ENCODE measurements around the gene HMGCS1.

Gene HMGCS1

DNA sequence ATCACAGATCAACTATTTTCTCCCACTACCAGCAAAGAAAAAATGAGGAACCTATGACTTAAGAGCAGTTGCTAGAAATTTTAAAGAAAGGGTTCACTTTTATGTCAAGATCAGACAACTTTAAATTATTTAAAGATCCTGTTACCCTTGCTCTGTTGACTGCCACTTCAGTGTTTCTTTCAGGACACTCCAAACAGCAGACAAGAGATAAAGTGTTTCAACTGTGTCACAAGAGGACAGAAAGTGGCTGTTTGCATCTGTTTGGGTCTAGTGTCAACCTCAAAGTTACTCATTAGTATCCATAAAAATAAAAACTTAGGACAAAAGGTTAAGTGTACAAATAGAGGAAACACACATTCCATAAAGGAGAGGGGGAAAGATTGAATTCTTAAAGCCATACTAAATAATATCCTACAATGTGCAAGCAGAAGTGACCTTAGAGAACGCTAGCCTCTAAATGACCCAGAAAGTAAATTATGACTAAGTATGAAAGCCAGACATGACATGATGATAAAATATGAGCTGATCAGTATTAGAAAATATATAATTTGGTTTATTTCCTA lies 24.9 kb downstream of the HMGCS1 start:
- CTCF ChIA-PET, result no interaction called here
- POLR2A ChIA-PET, result no interaction called here
- no peak for DNase-seq (ENCODE audit: extremely low spot score)
- TF ChIP-seq NFRKB (IDR thresholded peaks at IDR 0.05) (no peak), SP1 (IDR thresholded peaks at IDR 0.05) (no peak), CTBP1 (IDR thresholded peaks at IDR 0.05; ENCODE audit: borderline replicate concordance) (no peak), ARNT (IDR thresholded peaks at IDR 0.05) (no peak), ELF4 (IDR thresholded peaks at IDR 0.05) (no peak), SUZ12 (IDR thresholded peaks at IDR 0.05) (no peak)

DNA sequence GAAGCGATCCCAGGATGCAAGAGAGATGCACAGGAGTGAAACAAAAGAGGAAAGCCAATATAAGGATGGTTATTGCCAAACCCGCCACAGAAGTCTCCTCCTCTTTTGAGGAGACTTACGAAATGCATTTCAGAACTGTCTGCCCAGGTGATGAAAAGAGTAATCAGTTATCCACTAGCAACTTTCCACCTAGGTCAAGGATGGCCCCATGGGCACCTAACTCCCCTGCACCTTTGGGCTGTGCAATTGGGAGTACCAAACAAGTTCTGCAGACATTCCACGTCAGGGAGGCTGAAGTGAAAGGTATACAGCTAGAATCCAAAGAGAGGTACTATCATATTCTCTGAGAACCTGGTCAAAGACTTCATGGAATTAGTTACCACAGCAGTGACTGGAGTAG lies 25.7 kb downstream of the HMGCS1 start:
- POLR2A ChIA-PET, result no interaction called here
- TF ChIP-seq FOXM1 (IDR thresholded peaks at IDR 0.05; ENCODE audit: borderline replicate concordance), result no peak
- no peak for TF ChIP-seq ZNF384 (IDR thresholded peaks at IDR 0.05)
- no peak for TF ChIP-seq LEF1 (IDR thresholded peaks at IDR 0.05; ENCODE audit: borderline replicate concordance)
- TF ChIP-seq ARNT (IDR thresholded peaks at IDR 0.05), result no peak
- no peak for TF ChIP-seq BHLHE40 (IDR thresholded peaks at IDR 0.05; ENCODE audit: borderline replicate concordance)
- no peak for TF ChIP-seq HDGF (IDR thresholded peaks at IDR 0.05; ENCODE audit: borderline replicate concordance)
- TF ChIP-seq, protein P1, sequence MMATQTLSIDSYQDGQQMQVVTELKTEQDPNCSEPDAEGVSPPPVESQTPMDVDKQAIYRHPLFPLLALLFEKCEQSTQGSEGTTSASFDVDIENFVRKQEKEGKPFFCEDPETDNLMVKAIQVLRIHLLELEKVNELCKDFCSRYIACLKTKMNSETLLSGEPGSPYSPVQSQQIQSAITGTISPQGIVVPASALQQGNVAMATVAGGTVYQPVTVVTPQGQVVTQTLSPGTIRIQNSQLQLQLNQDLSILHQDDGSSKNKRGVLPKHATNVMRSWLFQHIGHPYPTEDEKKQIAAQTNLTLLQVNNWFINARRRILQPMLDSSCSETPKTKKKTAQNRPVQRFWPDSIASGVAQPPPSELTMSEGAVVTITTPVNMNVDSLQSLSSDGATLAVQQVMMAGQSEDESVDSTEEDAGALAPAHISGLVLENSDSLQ (IDR thresholded peaks at IDR 0.05), result no peak
- TF ChIP-seq NFRKB (IDR thresholded peaks at IDR 0.05), result no peak
- no peak for TF ChIP-seq L3MBTL2 (conservative IDR thresholded peaks at IDR 0.05)
- TF ChIP-seq FOXK2 (IDR thresholded peaks at IDR 0.05), result no peak
- TF ChIP-seq TARDBP (IDR thresholded peaks at IDR 0.05), result no peak
- TF ChIP-seq ELF4 (IDR thresholded peaks at IDR 0.05), result no peak
- TF ChIP-seq SUZ12 (IDR thresholded peaks at IDR 0.05), result no peak
- TF ChIP-seq FOXA1 (IDR thresholded peaks at IDR 0.05), result no peak
- no peak for TF ChIP-seq SP1 (IDR thresholded peaks at IDR 0.05)
- no peak for TF ChIP-seq CTBP1 (IDR thresholded peaks at IDR 0.05; ENCODE audit: borderline replicate concordance)
- no peak for DNase-seq (ENCODE audit: extremely low spot score)
- CTCF ChIA-PET, result no interaction called here

DNA sequence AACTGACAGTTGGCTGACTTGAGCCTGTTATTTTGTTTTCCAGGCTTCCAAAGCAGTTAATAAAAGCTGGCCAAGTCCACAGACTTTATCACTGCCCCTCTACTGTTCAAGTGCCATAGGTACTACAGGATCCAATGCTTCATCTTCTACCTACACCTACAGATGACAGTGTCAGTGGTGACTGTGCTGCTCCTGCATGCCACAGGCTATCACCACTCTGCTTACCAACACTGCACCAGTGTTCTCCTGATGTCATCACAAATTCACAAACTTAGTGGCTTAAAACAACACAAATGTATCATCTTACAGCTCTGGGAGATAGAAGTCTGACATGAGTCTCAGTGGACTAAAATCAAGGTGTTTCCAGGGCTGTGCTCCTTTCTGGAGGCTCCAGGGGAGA lies 26.6 kb downstream of the HMGCS1 start:
- no peak for DNase-seq (ENCODE audit: extremely low spot score)
- no peak for TF ChIP-seq CTBP1 (IDR thresholded peaks at IDR 0.05; ENCODE audit: borderline replicate concordance)
- no peak for TF ChIP-seq ARNT (IDR thresholded peaks at IDR 0.05)
- no peak for TF ChIP-seq FOXK2 (IDR thresholded peaks at IDR 0.05)
- TF ChIP-seq BHLHE40 (IDR thresholded peaks at IDR 0.05; ENCODE audit: borderline replicate concordance), result no peak
- no peak for TF ChIP-seq LEF1 (IDR thresholded peaks at IDR 0.05; ENCODE audit: borderline replicate concordance)
- no peak for TF ChIP-seq HDGF (IDR thresholded peaks at IDR 0.05; ENCODE audit: borderline replicate concordance)
- no peak for TF ChIP-seq ZNF384 (IDR thresholded peaks at IDR 0.05)
- no peak for TF ChIP-seq FOXM1 (IDR thresholded peaks at IDR 0.05; ENCODE audit: borderline replicate concordance)
- no peak for TF ChIP-seq SP1 (IDR thresholded peaks at IDR 0.05)
- no peak for TF ChIP-seq TARDBP (IDR thresholded peaks at IDR 0.05)
- no peak for TF ChIP-seq FOXA1 (IDR thresholded peaks at IDR 0.05)
- TF ChIP-seq, protein P1 (IDR thresholded peaks at IDR 0.05), result no peak
- TF ChIP-seq ELF4 (IDR thresholded peaks at IDR 0.05), result no peak
- TF ChIP-seq NFRKB (IDR thresholded peaks at IDR 0.05), result no peak
- TF ChIP-seq L3MBTL2 (conservative IDR thresholded peaks at IDR 0.05), result no peak
- TF ChIP-seq SUZ12 (IDR thresholded peaks at IDR 0.05), result no peak
- ChIA-PET POLR2A (interaction anchor here (1.1 kb wide), 1 partner anchor 166 kb away, joined by 4 read pairs; the partner anchor contains the start of gene ZNF131), CTCF (no interaction called here)

DNA sequence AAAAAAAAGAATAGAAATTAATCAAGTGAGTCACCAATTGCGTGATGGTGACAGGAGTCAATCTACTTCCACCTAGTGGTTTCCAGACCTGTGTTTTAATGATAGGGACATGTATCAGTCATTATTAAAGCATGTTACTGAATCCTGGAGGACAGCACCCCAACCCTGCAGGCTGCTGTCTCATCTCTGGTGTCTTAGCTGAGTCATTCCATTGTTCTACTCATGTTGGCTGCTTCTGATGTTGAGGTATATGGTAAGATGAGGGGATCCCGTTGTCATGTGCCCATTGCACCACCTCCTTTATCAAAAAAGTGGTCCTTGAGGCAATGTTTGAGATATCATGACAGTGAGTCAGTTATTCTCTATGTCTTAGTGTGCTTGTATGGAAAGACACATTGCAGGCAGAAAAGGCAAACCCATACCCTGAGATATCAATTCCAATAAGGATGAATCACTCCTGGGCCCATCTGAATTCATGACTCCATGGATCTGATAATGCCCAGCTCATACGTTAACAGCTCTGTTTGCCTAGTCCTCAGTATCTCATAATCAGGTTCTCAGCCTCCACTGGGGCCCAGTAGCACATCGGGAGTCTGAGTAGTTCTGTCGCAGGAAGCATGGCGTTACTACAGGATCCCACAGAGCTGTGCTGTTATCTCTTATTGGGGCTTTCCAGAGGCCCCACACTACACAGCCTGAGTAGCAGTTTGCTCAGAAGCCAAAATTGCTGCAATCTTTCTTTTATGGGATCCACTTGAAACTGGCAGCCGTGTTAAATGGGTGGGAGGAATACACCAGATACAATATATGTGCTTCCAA lies 31.2 kb downstream of the HMGCS1 start:
- TF ChIP-seq HDGF (IDR thresholded peaks at IDR 0.05; ENCODE audit: borderline replicate concordance) (no peak), NFRKB (IDR thresholded peaks at IDR 0.05) (no peak), L3MBTL2 (conservative IDR thresholded peaks at IDR 0.05) (no peak), FOXM1 (IDR thresholded peaks at IDR 0.05; ENCODE audit: borderline replicate concordance) (no peak), FOXA1 (IDR thresholded peaks at IDR 0.05) (no peak), BHLHE40 (IDR thresholded peaks at IDR 0.05; ENCODE audit: borderline replicate concordance) (no peak), TARDBP (IDR thresholded peaks at IDR 0.05) (no peak), ARNT (IDR thresholded peaks at IDR 0.05) (no peak), LEF1 (IDR thresholded peaks at IDR 0.05; ENCODE audit: borderline replicate concordance) (no peak), ZNF384 (IDR thresholded peaks at IDR 0.05) (no peak), FOXK2 (IDR thresholded peaks at IDR 0.05) (no peak), SP1 (IDR thresholded peaks at IDR 0.05) (no peak), CTBP1 (IDR thresholded peaks at IDR 0.05; ENCODE audit: borderline replicate concordance) (no peak), SUZ12 (IDR thresholded peaks at IDR 0.05) (no peak), ELF4 (IDR thresholded peaks at IDR 0.05) (no peak)
- TF ChIP-seq, protein P1 (IDR thresholded peaks at IDR 0.05), result no peak
- CTCF ChIA-PET, result no interaction called here
- DNase-seq (ENCODE audit: extremely low spot score), result no peak
- POLR2A ChIA-PET, result no interaction called here

DNA sequence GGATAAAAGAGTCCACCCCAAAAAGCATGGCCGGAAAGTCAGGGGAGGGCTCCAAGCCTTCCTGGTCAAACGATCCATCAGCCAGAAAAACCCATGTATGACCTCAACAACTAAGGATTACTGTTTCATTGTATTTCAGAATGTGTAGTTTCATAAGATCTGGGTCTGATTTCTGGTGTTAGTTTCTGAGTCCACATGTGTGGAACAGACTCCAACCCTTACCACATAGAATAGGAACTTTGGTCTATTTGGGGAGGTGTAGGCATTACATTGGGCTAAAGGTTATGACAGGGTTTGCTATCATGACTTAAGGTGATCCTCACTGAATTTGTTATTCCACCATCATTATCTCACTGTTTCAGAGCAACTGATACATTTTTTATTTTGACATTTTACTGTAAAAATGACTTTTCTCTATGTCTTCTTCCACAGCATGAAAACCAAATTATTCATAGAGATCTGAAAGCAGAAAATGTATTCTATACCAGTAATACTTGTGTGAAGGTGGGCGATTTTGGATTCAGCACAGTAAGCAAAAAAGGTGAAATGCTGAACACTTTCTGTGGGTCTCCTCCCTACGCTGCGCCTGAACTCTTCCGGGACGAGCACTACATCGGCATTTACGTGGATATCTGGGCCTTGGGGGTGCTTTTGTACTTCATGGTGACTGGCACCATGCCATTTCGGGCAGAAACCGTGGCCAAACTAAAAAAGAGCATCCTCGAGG lies 33.5 kb downstream of the HMGCS1 start:
- ChIA-PET CTCF (interaction anchor here (0.6 kb wide), 1 partner anchor 27 kb away, joined by 4 read pairs; no protein-coding TSS in a partner anchor), POLR2A (no interaction called here)
- no peak for DNase-seq (ENCODE audit: extremely low spot score)
- TF ChIP-seq, protein P1 (IDR thresholded peaks at IDR 0.05), result no peak
- no peak for TF ChIP-seq FOXM1 (IDR thresholded peaks at IDR 0.05; ENCODE audit: borderline replicate concordance)

Measured in HEK293T (cell line).